Measurements from ENCODE around the gene OTOG. TPM values are rescaled to one million over a fixed set of nuclear protein-coding genes. Genes with fewer than 3 reads are reported as not detected.

The OTOG gene
- total and polyA plus RNA-seq, 2 of the 8 experiments (the other 6 are each of a cell fraction or from before 2014, with no cell fraction given) = 0.41 to 1.5 TPM

- TF ChIP-seq, protein P1, sequence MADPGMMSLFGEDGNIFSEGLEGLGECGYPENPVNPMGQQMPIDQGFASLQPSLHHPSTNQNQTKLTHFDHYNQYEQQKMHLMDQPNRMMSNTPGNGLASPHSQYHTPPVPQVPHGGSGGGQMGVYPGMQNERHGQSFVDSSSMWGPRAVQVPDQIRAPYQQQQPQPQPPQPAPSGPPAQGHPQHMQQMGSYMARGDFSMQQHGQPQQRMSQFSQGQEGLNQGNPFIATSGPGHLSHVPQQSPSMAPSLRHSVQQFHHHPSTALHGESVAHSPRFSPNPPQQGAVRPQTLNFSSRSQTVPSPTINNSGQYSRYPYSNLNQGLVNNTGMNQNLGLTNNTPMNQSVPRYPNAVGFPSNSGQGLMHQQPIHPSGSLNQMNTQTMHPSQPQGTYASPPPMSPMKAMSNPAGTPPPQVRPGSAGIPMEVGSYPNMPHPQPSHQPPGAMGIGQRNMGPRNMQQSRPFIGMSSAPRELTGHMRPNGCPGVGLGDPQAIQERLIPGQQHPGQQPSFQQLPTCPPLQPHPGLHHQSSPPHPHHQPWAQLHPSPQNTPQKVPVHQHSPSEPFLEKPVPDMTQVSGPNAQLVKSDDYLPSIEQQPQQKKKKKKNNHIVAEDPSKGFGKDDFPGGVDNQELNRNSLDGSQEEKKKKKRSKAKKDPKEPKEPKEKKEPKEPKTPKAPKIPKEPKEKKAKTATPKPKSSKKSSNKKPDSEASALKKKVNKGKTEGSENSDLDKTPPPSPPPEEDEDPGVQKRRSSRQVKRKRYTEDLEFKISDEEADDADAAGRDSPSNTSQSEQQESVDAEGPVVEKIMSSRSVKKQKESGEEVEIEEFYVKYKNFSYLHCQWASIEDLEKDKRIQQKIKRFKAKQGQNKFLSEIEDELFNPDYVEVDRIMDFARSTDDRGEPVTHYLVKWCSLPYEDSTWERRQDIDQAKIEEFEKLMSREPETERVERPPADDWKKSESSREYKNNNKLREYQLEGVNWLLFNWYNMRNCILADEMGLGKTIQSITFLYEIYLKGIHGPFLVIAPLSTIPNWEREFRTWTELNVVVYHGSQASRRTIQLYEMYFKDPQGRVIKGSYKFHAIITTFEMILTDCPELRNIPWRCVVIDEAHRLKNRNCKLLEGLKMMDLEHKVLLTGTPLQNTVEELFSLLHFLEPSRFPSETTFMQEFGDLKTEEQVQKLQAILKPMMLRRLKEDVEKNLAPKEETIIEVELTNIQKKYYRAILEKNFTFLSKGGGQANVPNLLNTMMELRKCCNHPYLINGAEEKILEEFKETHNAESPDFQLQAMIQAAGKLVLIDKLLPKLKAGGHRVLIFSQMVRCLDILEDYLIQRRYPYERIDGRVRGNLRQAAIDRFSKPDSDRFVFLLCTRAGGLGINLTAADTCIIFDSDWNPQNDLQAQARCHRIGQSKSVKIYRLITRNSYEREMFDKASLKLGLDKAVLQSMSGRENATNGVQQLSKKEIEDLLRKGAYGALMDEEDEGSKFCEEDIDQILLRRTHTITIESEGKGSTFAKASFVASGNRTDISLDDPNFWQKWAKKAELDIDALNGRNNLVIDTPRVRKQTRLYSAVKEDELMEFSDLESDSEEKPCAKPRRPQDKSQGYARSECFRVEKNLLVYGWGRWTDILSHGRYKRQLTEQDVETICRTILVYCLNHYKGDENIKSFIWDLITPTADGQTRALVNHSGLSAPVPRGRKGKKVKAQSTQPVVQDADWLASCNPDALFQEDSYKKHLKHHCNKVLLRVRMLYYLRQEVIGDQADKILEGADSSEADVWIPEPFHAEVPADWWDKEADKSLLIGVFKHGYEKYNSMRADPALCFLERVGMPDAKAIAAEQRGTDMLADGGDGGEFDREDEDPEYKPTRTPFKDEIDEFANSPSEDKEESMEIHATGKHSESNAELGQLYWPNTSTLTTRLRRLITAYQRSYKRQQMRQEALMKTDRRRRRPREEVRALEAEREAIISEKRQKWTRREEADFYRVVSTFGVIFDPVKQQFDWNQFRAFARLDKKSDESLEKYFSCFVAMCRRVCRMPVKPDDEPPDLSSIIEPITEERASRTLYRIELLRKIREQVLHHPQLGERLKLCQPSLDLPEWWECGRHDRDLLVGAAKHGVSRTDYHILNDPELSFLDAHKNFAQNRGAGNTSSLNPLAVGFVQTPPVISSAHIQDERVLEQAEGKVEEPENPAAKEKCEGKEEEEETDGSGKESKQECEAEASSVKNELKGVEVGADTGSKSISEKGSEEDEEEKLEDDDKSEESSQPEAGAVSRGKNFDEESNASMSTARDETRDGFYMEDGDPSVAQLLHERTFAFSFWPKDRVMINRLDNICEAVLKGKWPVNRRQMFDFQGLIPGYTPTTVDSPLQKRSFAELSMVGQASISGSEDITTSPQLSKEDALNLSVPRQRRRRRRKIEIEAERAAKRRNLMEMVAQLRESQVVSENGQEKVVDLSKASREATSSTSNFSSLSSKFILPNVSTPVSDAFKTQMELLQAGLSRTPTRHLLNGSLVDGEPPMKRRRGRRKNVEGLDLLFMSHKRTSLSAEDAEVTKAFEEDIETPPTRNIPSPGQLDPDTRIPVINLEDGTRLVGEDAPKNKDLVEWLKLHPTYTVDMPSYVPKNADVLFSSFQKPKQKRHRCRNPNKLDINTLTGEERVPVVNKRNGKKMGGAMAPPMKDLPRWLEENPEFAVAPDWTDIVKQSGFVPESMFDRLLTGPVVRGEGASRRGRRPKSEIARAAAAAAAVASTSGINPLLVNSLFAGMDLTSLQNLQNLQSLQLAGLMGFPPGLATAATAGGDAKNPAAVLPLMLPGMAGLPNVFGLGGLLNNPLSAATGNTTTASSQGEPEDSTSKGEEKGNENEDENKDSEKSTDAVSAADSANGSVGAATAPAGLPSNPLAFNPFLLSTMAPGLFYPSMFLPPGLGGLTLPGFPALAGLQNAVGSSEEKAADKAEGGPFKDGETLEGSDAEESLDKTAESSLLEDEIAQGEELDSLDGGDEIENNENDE (IDR thresholded peaks at IDR 0.05; ENCODE audit: insufficient replicate concordance, low read length) = no peak
- TF ChIP-seq E2F6 (IDR thresholded peaks at IDR 0.05) = peak; percentile 8; the same call in 1 of the 2 replicates
- TF ChIP-seq CTCF (IDR thresholded peaks at IDR 0.05; ENCODE audit: control extremely low read depth in 1 of 3, insufficient read depth in 1 of 3, low read depth in 1 of 3, low read length in 3 of 3) = peak; percentile 97 to 99 (median 99)
- peak; percentile 42; the same call in 1 of the 2 replicates for TF ChIP-seq SP4 (IDR thresholded peaks at IDR 0.05; ENCODE audit: low read length)
- no peak for TF ChIP-seq HDAC2 (IDR thresholded peaks at IDR 0.05; ENCODE audit: borderline replicate concordance in 1 of 2, low read depth in 2 of 2, low read length in 2 of 2)
- no peak for TF ChIP-seq CBX5 (IDR thresholded peaks at IDR 0.05; ENCODE audit: low read depth, low read length)
Measured at GRCh38 chr11:17598700-17599459, 51.8 kb downstream of the OTOG start (continued).
